Nephron (organoid): Measurements from ENCODE around the gene LYPD3.

Experiments used
- H3K27ac Mint-ChIP-seq, 3 experiments: 2 replicates each; pipeline ENCODE4 v1.8.0; 2020; ENCODE audit warnings: mixed read lengths in 3 of 3, mild to moderate bottlenecking in 2 of 3, moderate library complexity in 1 of 3
- H3K27me3 Mint-ChIP-seq: 2 replicates; pipeline ENCODE4 v1.8.0; 2021; ENCODE audit warnings: low read depth, mild to moderate bottlenecking, moderate library complexity, mixed read lengths
- H3K36me3 Mint-ChIP-seq: 2 replicates; pipeline ENCODE4 v1.8.0; 2020; ENCODE audit warnings: low read depth, mixed read lengths
- H3K4me1 Mint-ChIP-seq: 2 replicates; pipeline ENCODE4 v1.8.0; 2020; ENCODE audit warnings: mixed read lengths
- H3K4me3 Mint-ChIP-seq, 3 experiments: 2 replicates each; pipeline ENCODE4 v1.8.0; 2020; ENCODE audit warnings: mild to moderate bottlenecking in 3 of 3, mixed read lengths in 3 of 3, moderate library complexity in 2 of 3
- H3K9me3 Mint-ChIP-seq: 2 replicates; pipeline ENCODE4 v1.8.0; 2020; ENCODE audit warnings: mixed read lengths
- CTCF ChIP-seq, 3 experiments: fragments of 200-600 bp; sonication (generic); IDR thresholded peaks; one replicate each; pipeline ENCODE4 v1.5.0; 2021; ENCODE audit warnings: antibody characterized with exemption in 3 of 3; ENCODE audit not compliant: unreplicated experiment in 3 of 3

LYPD3 gene

GRCh38 chr19:43479226-43479625 lies 13.8 kb upstream of the LYPD3 start:
- H3K27ac Mint-ChIP-seq, result no peak overlapping the region
- TF ChIP-seq CTCF (IDR thresholded peaks at IDR 0.05; ENCODE audit: unreplicated experiment in 3 of 3), result no peak
- H3K27me3 Mint-ChIP-seq, result no peaks in the 10 kb centered on the region
- peaks cover 6% of the 10 kb centered on the region for H3K4me1 Mint-ChIP-seq
- no peaks in the 10 kb centered on the region for H3K9me3 Mint-ChIP-seq
- peaks cover 10% of the 10 kb centered on the region for H3K36me3 Mint-ChIP-seq
- no peak overlapping the region for H3K4me3 Mint-ChIP-seq

- Mint-ChIP-seq H3K4me1 (peaks cover 6% of the 10 kb centered on the region), H3K36me3 (peaks cover 10% of the 10 kb centered on the region), H3K27me3 (no peaks in the 10 kb centered on the region), H3K9me3 (no peaks in the 10 kb centered on the region), H3K27ac (no peak overlapping the region), H3K4me3 (no peak overlapping the region)
- TF ChIP-seq CTCF (IDR thresholded peaks at IDR 0.05; ENCODE audit: unreplicated experiment in 3 of 3), result no peak
Observed at GRCh38 chr19:43478323-43478722, 12.9 kb upstream of the LYPD3 start.

- H3K9me3 Mint-ChIP-seq, result no peaks in the 10 kb centered on the region
Observed at GRCh38 chr19:43476606-43477005, 11.2 kb upstream of the LYPD3 start.

GRCh38 chr19:43474986-43475705 lies 9.7 kb upstream of the LYPD3 start:
- Mint-ChIP-seq H3K36me3 (peaks cover 10% of the 10 kb centered on the region), H3K27me3 (no peaks in the 10 kb centered on the region), H3K4me3 (peak overlapping the region; percentile 74 to 84 (median 83)), H3K27ac (peak overlapping the region; percentile 72 to 98 (median 85)), H3K9me3 (no peaks in the 10 kb centered on the region), H3K4me1 (peaks cover 6% of the 10 kb centered on the region)
- no peak for TF ChIP-seq CTCF (IDR thresholded peaks at IDR 0.05; ENCODE audit: unreplicated experiment in 3 of 3)

More at GRCh38 chr19:43476606-43477005, 11.2 kb upstream of the LYPD3 start:
- Mint-ChIP-seq H3K27ac (no peak overlapping the region), H3K4me3 (no peak overlapping the region), H3K4me1 (peaks cover 6% of the 10 kb centered on the region), H3K27me3 (no peaks in the 10 kb centered on the region), H3K36me3 (peaks cover 10% of the 10 kb centered on the region)
- no peak for TF ChIP-seq CTCF (IDR thresholded peaks at IDR 0.05; ENCODE audit: unreplicated experiment in 3 of 3)

- no peak for TF ChIP-seq CTCF (IDR thresholded peaks at IDR 0.05; ENCODE audit: unreplicated experiment in 3 of 3)
- Mint-ChIP-seq H3K9me3 (no peaks in the 10 kb centered on the region), H3K4me1 (peaks cover 6% of the 10 kb centered on the region), H3K36me3 (peaks cover 10% of the 10 kb centered on the region), H3K27me3 (no peaks in the 10 kb centered on the region), H3K4me3 (peak overlapping the region in 2 of 3 experiments; percentile 24 to 83), H3K27ac (peak overlapping the region in 1 of 3 experiments; percentile 24)
Observed at GRCh38 chr19:43474487-43474886, 9.1 kb upstream of the LYPD3 start.

GRCh38 chr19:43471091-43471490 lies 5.7 kb upstream of the LYPD3 start:
- Mint-ChIP-seq H3K27ac (no peak overlapping the region), H3K27me3 (no peaks in the 10 kb centered on the region)

More at GRCh38 chr19:43471091-43471490, 5.7 kb upstream of the LYPD3 start:
- Mint-ChIP-seq H3K36me3 (peaks cover 4% of the 10 kb centered on the region), H3K9me3 (no peaks in the 10 kb centered on the region), H3K4me1 (peaks cover 11% of the 10 kb centered on the region), H3K4me3 (no peak overlapping the region)
- TF ChIP-seq CTCF (IDR thresholded peaks at IDR 0.05; ENCODE audit: unreplicated experiment in 3 of 3), result no peak
